Karpas-422 (cell line): ENCODE results near the gene DVL2. TPM values are rescaled to one million over a fixed set of nuclear protein-coding genes. Genes with fewer than 3 reads are reported as not detected.
"Not testable (repeated sequence)": the region's sequence is repeated elsewhere in the genome, so short reads cannot be mapped to it uniquely, and the experiment has no call there.

ENCODE experiments used
- DNase-seq: peaks from one replicate; pipeline ENCODE4 v3.0.0-alpha.2; 2015
- H2AFZ ChIP-seq: fragments of 200-600 bp; sonication (generic); 2 replicates; pipeline ENCODE4 v1.6.1; 2014; ENCODE audit warnings: antibody characterized with exemption, low read length, mixed read lengths
- H3K27ac ChIP-seq: fragments of 200-600 bp; sonication (generic); 2 replicates; pipeline ENCODE4 v1.5.1; 2014; ENCODE audit warnings: mild to moderate bottlenecking, low read length, moderate library complexity
- H3K27me3 ChIP-seq: fragments of 200-600 bp; sonication (generic); 2 replicates; pipeline ENCODE4 v1.6.1; 2014; ENCODE audit warnings: low read length, mixed read lengths
- H3K36me3 ChIP-seq: fragments of 200-600 bp; sonication (generic); 2 replicates; pipeline ENCODE4 v1.6.1; 2014; ENCODE audit warnings: low read length, mixed read lengths; ENCODE audit not compliant: insufficient read depth
- H3K4me1 ChIP-seq: fragments of 200-600 bp; sonication (generic); 2 replicates; pipeline ENCODE4 v1.6.1; 2014; ENCODE audit warnings: mild to moderate bottlenecking, low read length, mixed read lengths
- H3K4me2 ChIP-seq: fragments of 200-600 bp; sonication (generic); 2 replicates; pipeline ENCODE4 v1.6.1; 2014; ENCODE audit warnings: low read length, low read depth, mild to moderate bottlenecking; ENCODE audit not compliant: poor library complexity, severe bottlenecking
- H3K4me3 ChIP-seq: fragments of 200-600 bp; sonication (generic); 2 replicates; pipeline ENCODE4 v1.5.1; 2014; ENCODE audit warnings: mild to moderate bottlenecking, antibody characterized with exemption, low read length, mixed read lengths
- H3K79me2 ChIP-seq: fragments of 200-600 bp; sonication (generic); 2 replicates; pipeline ENCODE4 v1.6.1; 2014; ENCODE audit warnings: mild to moderate bottlenecking, low read length, mixed read lengths
- H3K9ac ChIP-seq: fragments of 200-600 bp; sonication (generic); 2 replicates; pipeline ENCODE4 v1.6.0; 2014; ENCODE audit warnings: low read length
- H3K9me2 ChIP-seq: fragments of 200-600 bp; sonication (generic), shearing (Covaris generic); replicated peaks from 2 replicates; pipeline ENCODE4 v1.6.0; 2014; ENCODE audit warnings: mild to moderate bottlenecking, low read length, moderate library complexity; ENCODE audit not compliant: insufficient read depth
- H3K9me3 ChIP-seq: fragments of 300-700, 200-600 bp; sonication (generic); 2 replicates; pipeline ENCODE4 v1.6.1; 2014; ENCODE audit warnings: low read length, mixed read lengths
- H4K20me1 ChIP-seq: fragments of 200-600 bp; sonication (generic); 2 replicates; pipeline ENCODE4 v1.6.1; 2014; ENCODE audit warnings: mild to moderate bottlenecking, antibody characterized with exemption, low read length, low read depth; ENCODE audit not compliant: insufficient read depth
- total RNA-seq: library from RNA; depleted of rRNA; stranded (reverse); fragments of >200 nt; shearing (Covaris generic); gene quantifications from 2 replicates; pipeline ENCODE4 v1.2.3, GENCODE V29; 2014; ENCODE audit warnings: low replicate concordance

The DVL2 gene
- total RNA-seq, 1 experiment from 2014 or later, result 75.2 TPM

DNA sequence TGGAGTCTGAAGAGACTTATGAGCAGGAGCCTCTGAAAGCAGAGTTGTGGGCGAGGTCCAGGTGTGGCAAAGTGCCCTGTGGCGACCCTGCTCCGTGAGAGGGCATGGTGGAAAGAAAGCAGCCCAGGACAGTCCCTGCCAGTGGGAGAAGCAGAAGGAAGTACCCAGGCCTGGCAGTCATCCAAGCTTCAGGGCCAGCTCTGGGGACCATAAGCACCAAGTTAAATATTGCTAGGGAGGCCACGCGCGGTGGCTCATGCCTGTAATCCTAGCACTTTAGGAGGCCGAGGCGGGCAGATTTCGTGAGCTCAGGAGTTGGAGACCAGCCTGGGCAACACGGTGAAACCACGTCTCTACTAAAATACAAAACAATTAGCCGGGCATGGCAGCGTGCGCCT is 50.2 kb downstream of the DVL2 start:
- no peak for DNase-seq
- Histone ChIP-seq H4K20me1 (no peaks in the 10 kb centered on the region), H2AFZ (no peak overlapping the region), H3K4me1 (no peaks in the 10 kb centered on the region), H3K9me3 (no peaks in the 10 kb centered on the region), H3K9ac (no peak overlapping the region), H3K9me2 (no peaks in the 10 kb centered on the region), H3K27me3 (no peaks in the 10 kb centered on the region), H3K36me3 (no peaks in the 10 kb centered on the region), H3K79me2 (no peaks in the 10 kb centered on the region), H3K27ac (no peak overlapping the region), H3K4me3 (no peak overlapping the region), H3K4me2 (no peak overlapping the region)

DNA sequence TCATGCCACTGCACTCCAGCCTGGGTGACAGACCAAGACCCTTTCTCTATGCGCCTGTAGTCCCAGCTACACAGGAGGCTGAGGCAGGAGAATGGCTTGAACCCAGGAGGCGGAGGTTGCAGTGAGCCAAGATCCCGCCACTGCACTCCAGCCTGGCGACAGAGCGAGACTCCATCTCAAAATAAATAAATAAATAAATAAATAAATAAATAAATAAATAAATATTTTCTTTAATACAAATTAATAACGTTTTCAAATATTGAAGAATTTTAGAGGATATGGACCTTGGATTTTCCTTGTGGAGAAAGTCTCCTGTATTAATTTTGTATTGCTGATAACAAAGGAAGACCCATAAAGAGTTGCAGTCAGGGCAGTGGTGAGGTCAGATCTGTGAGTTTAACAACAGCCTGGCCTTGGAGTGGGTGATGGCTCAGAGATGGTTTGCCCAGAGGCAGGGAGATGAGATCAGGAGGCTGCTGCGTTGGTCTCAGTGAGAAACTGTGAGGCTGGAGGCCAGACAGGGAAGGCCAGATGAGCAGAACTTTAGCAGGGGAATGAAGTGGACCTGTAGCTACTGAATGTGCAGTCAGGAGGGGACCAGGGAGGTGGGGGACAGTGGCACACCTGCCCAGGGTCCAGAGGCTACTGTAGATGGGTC is 50.8 kb downstream of the DVL2 start:
- DNase-seq, result no peak
- H3K27me3 ChIP-seq, result no peaks in the 10 kb centered on the region
- H3K4me3 ChIP-seq, result no peak overlapping the region
- no peak overlapping the region for H3K4me2 ChIP-seq
- H3K36me3 ChIP-seq, result no peaks in the 10 kb centered on the region
- H3K9me3 ChIP-seq, result no peaks in the 10 kb centered on the region
- no peak overlapping the region for H3K9ac ChIP-seq
- H3K27ac ChIP-seq, result no peak overlapping the region
- no peaks in the 10 kb centered on the region for H3K4me1 ChIP-seq
- no peaks in the 10 kb centered on the region for H4K20me1 ChIP-seq
- no peaks in the 10 kb centered on the region for H3K9me2 ChIP-seq
- no peaks in the 10 kb centered on the region for H3K79me2 ChIP-seq
- H2AFZ ChIP-seq, result no peak overlapping the region

DNA sequence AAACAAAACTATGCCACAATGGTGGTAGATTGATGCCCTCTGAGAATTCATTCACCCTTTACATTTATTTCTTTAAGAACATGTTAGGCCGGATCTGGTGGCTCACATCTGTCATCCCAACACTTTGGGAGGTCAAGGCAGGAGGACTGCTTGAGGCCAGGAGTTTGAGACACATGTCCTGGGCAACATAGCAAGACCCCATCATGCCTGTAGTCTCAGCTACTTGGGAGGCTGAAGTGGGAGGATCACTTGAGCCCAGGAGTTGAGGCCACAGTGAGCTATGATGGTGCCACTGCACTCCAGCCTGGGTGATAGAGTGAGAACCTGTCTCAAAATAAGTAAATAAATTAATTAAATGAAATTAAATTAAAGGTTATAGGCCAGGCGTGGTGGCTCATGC is 52.2 kb downstream of the DVL2 start:
- not testable (repeated sequence) for H3K9me2 ChIP-seq, H3K4me1 ChIP-seq, H3K9me3 ChIP-seq, H3K27ac ChIP-seq, H4K20me1 ChIP-seq, H3K9ac ChIP-seq, H3K27me3 ChIP-seq, H2AFZ ChIP-seq, H3K4me3 ChIP-seq, H3K4me2 ChIP-seq, H3K79me2 ChIP-seq, DNase-seq, H3K36me3 ChIP-seq

DNA sequence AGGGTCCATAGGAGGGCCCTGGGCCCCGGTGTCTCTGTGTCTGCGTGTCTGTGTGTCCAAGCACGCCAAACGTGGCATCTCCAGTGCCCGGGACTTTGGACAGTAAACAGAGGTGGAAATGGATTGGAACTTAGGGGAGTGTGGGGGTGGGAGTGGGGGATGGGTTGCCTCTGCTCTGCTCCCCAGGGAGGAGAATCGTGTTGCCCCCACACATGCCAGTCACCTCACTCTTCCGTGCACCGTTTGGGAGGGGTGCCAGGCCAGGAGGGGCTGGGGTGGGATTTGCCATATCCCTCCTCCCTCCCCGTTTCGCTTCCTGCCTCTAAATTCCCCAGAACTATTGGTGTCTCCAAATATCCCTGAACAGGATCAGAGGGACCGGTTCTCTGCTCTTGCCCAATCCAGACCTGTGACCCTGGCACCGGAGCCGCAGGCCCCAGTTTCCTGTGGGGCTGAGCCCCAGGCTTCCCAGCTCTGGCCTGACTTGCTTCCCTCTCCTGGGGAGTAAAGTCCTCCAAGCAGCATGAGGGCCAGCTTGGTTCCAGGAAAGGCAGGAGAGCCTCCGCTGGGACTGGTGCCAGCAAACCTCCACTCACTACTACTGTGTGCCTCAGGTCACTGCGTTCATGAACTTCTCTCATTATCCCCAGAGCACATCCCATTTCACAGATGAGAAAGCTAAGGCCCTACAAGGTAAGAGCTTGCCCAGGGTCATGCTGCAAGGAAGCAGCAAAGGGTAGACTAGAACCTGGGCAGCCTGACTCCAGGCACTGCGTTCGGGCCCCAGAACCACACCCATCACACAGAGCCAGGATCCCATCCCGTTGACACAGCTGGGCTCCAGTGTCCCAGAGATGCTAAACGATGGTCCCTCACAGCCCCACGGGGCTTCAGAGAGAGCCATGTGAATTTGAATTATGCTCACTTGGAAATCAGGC is 54.7 kb downstream of the DVL2 start, which contains the start of gene ASGR1:
ASGR1 (minus strand) TSS at position 54 of the 938 bp plus-strand sequence. CDS start 807 bp downstream, outside the sequence.
- no peaks in the 10 kb centered on the region for H3K9me3 ChIP-seq
- H3K4me2 ChIP-seq, result peak within 1 kb of the TSS; percentile 66
- H3K27me3 ChIP-seq, result no peaks in the 10 kb centered on the region
- no peaks in the 10 kb centered on the region for H3K9me2 ChIP-seq
- H3K36me3 ChIP-seq, result no peaks in the 10 kb centered on the region
- H2AFZ ChIP-seq, result no peak within 1 kb of the TSS
- no peak within 1 kb of the TSS for H3K9ac ChIP-seq
- DNase-seq, result no peak
- H4K20me1 ChIP-seq, result no peaks in the 10 kb centered on the region
- no peak within 1 kb of the TSS for H3K27ac ChIP-seq
- no peaks in the 10 kb centered on the region for H3K79me2 ChIP-seq
- peaks cover 9% of the 10 kb centered on the region for H3K4me1 ChIP-seq
- peak within 1 kb of the TSS; percentile 56; the same call in 1 of the 2 replicates for H3K4me3 ChIP-seq

DNA sequence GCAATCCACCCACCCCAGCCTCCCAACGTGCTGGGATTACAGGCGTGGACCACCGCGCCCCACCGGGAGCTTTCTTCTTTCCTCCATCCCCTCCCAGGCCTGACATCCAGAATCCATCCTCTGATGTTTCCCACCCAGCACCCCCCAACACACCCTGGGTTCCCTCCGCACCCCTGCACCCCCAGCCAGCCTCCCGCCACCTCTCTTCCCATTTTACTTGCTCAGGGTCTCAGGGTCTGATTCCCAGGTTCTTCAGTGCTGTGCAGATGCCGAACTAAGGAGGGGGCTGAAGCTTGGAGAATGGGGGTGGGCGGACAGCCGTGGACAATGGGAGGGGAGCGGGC is 55.4 kb downstream of the DVL2 start:
- H3K9me2 ChIP-seq, result no peaks in the 10 kb centered on the region
- DNase-seq, result no peak
- H4K20me1 ChIP-seq, result no peaks in the 10 kb centered on the region
- no peak overlapping the region for H2AFZ ChIP-seq
- no peaks in the 10 kb centered on the region for H3K27me3 ChIP-seq
- H3K36me3 ChIP-seq, result no peaks in the 10 kb centered on the region
- H3K79me2 ChIP-seq, result no peaks in the 10 kb centered on the region
- no peak overlapping the region for H3K27ac ChIP-seq
- H3K4me3 ChIP-seq, result no peak overlapping the region
- H3K9me3 ChIP-seq, result no peaks in the 10 kb centered on the region
- no peak overlapping the region for H3K4me2 ChIP-seq
- H3K9ac ChIP-seq, result no peak overlapping the region
- H3K4me1 ChIP-seq, result peaks cover 9% of the 10 kb centered on the region

DNA sequence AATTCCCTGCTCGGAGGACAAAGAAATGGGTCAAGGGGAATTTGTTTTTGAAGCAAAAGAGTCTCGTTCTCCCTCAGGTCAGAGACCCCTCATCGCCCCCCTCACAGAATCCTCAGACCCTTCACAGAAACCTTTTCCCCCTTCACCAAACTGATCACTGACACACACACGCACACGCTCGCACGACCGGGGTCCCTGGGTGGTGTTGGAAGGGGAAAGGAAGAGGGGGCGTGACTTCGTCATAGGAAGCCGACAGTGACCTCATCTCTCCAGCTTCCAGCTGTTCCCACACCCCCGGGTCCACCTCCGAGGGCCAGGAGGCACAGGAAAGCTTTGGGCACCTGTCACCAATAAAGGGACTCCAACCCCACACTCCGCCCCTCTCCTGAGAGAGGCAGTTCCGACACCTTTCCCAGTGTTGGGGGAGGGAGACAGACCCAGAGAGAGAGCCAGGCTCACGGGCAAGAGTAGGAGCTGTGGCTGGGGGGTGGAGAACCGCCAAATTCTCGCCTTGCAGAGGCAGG is 56.3 kb downstream of the DVL2 start:
- H3K36me3 ChIP-seq, result no peaks in the 10 kb centered on the region
- no peak for DNase-seq
- no peak overlapping the region for H3K27ac ChIP-seq
- H3K79me2 ChIP-seq, result no peaks in the 10 kb centered on the region
- H3K9me3 ChIP-seq, result no peaks in the 10 kb centered on the region
- H3K9me2 ChIP-seq, result no peaks in the 10 kb centered on the region
- H4K20me1 ChIP-seq, result no peaks in the 10 kb centered on the region
- H3K4me3 ChIP-seq, result peak overlapping the region; percentile 56; the same call in 1 of the 2 replicates
- peaks cover 9% of the 10 kb centered on the region for H3K4me1 ChIP-seq
- peak overlapping the region; percentile 52 for H3K9ac ChIP-seq
- H3K27me3 ChIP-seq, result no peaks in the 10 kb centered on the region
- peak overlapping the region; percentile 84; the same call in 1 of the 2 replicates for H2AFZ ChIP-seq
- H3K4me2 ChIP-seq, result peak overlapping the region; percentile 66

DNA sequence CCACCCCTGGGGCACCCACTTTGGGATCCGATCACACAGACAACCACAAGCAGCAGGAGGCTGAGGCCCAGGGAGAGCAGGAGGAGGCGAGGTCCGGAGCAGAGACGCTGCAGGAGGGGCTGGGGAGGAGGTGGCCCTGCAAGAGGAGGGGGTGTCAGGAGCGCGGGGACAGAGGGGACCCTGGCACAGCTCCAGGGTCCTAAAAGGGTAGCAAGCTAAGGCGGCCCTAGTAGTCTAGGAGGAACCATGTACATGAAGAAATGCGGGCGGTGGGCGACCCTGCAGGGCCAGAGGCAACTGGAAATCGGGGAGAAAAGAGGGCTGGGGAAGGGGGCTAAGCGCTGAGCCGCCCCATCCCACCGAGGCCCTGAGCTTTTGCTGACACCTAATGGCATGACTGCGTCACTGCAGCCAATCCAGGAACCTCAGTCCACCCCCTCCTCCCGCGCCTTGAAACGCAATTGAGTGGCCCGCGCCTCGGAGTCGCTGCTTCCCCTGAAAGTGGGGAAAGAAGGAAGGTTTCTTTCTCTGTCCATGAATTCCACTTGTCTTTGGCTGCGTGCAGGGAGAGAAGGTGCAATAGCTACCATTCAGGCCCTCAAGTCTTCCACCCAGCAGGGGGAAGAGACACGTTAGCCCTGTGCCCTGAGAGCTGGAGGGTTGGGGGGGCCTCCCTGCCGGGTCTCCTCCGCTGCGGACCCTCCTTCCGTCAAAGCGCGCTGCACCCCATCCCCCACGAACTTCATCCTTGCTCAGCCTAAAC is 56.9 kb downstream of the DVL2 start:
- H3K9ac ChIP-seq, result peak overlapping the region; percentile 52
- no peaks in the 10 kb centered on the region for H3K9me2 ChIP-seq
- peak overlapping the region; percentile 66 for H3K4me2 ChIP-seq
- peak overlapping the region; percentile 84; the same call in 1 of the 2 replicates for H2AFZ ChIP-seq
- H3K9me3 ChIP-seq, result no peaks in the 10 kb centered on the region
- no peaks in the 10 kb centered on the region for H4K20me1 ChIP-seq
- peak; percentile 85 for DNase-seq
- no peaks in the 10 kb centered on the region for H3K79me2 ChIP-seq
- H3K27me3 ChIP-seq, result no peaks in the 10 kb centered on the region
- no peaks in the 10 kb centered on the region for H3K36me3 ChIP-seq
- no peak overlapping the region for H3K27ac ChIP-seq
- peaks cover 9% of the 10 kb centered on the region for H3K4me1 ChIP-seq
- peak overlapping the region; percentile 56; the same call in 1 of the 2 replicates for H3K4me3 ChIP-seq

DNA sequence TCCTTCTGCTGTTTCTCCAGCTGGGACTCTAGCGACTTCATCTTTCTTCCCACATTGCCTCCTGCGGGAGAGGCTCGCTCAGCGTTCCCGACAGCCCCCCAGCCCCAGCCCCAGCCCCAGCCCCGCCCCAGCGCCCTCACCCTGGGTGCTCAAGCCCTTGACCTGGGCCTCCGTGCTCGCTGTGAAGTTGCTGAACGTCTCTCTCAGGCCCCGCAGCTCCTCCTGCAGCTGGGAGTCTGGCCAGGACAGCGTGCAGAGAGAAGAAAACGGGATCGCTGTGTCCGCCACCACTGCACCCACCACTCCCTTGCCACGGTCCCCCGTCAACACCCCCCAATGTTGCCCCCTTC is 57.5 kb downstream of the DVL2 start:
- no peaks in the 10 kb centered on the region for H3K79me2 ChIP-seq
- no peak overlapping the region for H2AFZ ChIP-seq
- H3K9ac ChIP-seq, result no peak overlapping the region
- H3K27ac ChIP-seq, result no peak overlapping the region
- H3K4me3 ChIP-seq, result no peak overlapping the region
- no peaks in the 10 kb centered on the region for H3K9me2 ChIP-seq
- no peaks in the 10 kb centered on the region for H3K36me3 ChIP-seq
- no peak for DNase-seq
- no peaks in the 10 kb centered on the region for H3K27me3 ChIP-seq
- no peaks in the 10 kb centered on the region for H3K9me3 ChIP-seq
- no peaks in the 10 kb centered on the region for H4K20me1 ChIP-seq
- H3K4me2 ChIP-seq, result no peak overlapping the region
- H3K4me1 ChIP-seq, result peaks cover 9% of the 10 kb centered on the region
